Measurements from ENCODE around the gene ACBD4. TPM values are rescaled to one million over a fixed set of nuclear protein-coding genes. Genes with fewer than 3 reads are reported as not detected.

The ACBD4 gene
- total RNA-seq, 2 donors from 2014 or later, result 20.8 to 21.1 TPM

DNA sequence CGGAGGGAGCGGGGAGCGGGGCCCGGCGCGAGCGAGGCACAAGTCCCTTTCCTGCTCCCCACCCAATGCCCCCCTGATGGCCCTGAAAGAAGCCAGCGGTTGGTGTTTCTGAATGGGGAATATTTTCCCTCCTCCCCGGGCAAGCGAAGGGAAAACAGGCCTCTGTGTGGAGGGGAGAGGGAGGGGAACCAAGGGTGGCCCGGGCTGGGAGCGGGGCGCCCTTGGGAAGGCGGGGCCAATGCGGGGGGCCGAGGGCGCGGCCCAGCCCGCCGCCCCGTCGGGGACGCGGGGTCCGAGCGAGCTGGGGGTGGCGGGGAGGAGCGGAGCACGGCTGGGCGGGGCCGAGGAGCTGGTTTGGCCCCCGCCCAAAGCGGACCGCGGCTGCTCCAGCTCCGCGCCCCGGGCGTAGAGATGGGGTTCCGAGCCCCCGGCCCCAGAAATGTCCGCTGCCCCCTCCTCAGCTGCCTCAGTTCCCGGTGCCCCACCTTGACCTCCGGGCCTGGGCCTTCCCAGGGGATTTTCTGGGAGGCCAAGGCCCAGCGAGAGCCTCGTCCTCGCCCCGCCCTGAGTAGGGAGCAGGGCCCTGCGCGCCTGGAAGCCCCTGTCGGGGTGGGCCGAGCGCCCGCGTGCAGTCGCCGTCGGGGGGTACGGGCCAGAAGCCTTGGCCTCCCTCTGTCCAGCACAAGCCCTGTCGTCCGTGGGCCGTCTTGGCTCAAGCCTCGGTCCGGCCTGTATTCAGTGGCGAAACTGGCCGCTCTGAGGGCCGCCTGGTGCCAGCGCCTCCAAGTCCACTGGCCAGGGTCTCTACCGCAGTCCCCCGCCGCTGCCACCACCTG lies 8.9 kb downstream of the ACBD4 start:
- intact Hi-C loops (cut with DNase I), result no loop called here
- TF ChIP-seq, protein P1, sequence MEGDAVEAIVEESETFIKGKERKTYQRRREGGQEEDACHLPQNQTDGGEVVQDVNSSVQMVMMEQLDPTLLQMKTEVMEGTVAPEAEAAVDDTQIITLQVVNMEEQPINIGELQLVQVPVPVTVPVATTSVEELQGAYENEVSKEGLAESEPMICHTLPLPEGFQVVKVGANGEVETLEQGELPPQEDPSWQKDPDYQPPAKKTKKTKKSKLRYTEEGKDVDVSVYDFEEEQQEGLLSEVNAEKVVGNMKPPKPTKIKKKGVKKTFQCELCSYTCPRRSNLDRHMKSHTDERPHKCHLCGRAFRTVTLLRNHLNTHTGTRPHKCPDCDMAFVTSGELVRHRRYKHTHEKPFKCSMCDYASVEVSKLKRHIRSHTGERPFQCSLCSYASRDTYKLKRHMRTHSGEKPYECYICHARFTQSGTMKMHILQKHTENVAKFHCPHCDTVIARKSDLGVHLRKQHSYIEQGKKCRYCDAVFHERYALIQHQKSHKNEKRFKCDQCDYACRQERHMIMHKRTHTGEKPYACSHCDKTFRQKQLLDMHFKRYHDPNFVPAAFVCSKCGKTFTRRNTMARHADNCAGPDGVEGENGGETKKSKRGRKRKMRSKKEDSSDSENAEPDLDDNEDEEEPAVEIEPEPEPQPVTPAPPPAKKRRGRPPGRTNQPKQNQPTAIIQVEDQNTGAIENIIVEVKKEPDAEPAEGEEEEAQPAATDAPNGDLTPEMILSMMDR (IDR thresholded peaks at IDR 0.05), result no peak
- peak in 1 of 3 donors; percentile 12 for TF ChIP-seq POLR2A (IDR thresholded peaks at IDR 0.05)

DNA sequence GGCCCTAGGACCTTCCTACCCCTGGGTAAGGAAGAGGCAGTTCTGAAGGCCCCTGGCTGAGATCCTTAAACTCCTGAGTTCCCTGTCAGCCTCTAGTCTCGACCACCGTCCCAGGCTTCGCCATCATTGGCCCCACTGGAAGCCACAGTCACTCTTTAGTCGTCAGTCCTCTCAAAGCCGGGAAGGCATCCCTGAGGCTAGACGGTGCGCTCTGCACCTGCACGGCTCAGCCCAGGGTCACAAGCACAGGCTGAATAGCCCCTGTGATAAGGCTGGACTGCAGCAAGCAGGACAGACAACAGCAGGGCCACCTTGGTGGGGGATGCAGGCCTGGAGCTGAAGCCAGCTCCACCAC lies 9.5 kb downstream of the ACBD4 start:
- WGBS, 2 donors, result 54 to 62% methylated on average over 8 of the region's 8 CpGs
- no peaks in the 10 kb centered on the region for H3K27me3 ChIP-seq
- intact Hi-C loops (cut with DNase I), result no loop called here
- TF ChIP-seq, protein P1 (IDR thresholded peaks at IDR 0.05), result no peak
- TF ChIP-seq POLR2A (IDR thresholded peaks at IDR 0.05), result no peak
- no peaks in the 10 kb centered on the region for H3K9me3 ChIP-seq
- ATAC-seq (no peak), DNase-seq (no peak)
- H3K4me1 ChIP-seq, result peaks cover 39% of the 10 kb centered on the region
- peak overlapping the region in 3 of 4 donors; percentile 53 to 86 (median 78) for H3K27ac ChIP-seq
- H3K4me3 ChIP-seq, result no peak overlapping the region
- no peaks in the 10 kb centered on the region for H3K36me3 ChIP-seq (replicated peaks in 1 of 2; ENCODE audit: insufficient read depth in 1 of 2, low read depth in 2 of 2)

More for the DNA sequence above, 8.9 kb downstream of the ACBD4 start:
- H3K4me3 ChIP-seq, result no peak overlapping the region
- DNase-seq (peak in 3 of 4 donors; percentile 40 to 62 (median 52)), ATAC-seq (no peak)
- no peaks in the 10 kb centered on the region for H3K27me3 ChIP-seq
- H3K27ac ChIP-seq, result peak overlapping the region; percentile 20 to 86 (median 66)
- WGBS, 2 donors, result 21 to 29% methylated on average over 23 to 49 of the region's 71 CpGs
- H3K9me3 ChIP-seq, result no peaks in the 10 kb centered on the region
- peaks cover 39% of the 10 kb centered on the region for H3K4me1 ChIP-seq
- H3K36me3 ChIP-seq (replicated peaks in 1 of 2; ENCODE audit: insufficient read depth in 1 of 2, low read depth in 2 of 2), result no peaks in the 10 kb centered on the region

DNA sequence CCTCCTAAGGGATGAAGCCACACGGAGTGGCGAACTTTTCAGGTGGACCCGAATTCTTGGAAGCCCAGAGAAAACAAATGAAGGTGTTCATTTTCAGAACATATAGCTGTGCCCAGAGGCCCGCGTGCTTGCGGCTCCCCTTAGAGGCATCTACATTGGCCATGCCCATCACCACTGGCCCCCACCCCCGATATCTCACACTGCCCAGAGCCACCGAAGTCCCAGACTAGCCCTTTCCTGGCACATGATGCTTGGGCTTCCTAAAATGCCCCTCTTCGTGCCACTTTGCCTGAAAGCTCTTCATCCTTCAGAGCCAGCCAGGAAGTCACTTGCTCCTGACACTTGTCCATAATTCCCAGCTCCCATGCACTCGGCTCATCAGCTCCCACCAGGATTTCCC lies 10.7 kb downstream of the ACBD4 start:
- Histone ChIP-seq H3K4me3 (no peak overlapping the region), H3K27ac (peak overlapping the region; percentile 85 to 99 (median 98)), H3K27me3 (no peaks in the 10 kb centered on the region), H3K4me1 (peaks cover 46% of the 10 kb centered on the region), H3K9me3 (no peaks in the 10 kb centered on the region), H3K36me3 (replicated peaks in 1 of 2; ENCODE audit: insufficient read depth in 1 of 2, low read depth in 2 of 2) (no peaks in the 10 kb centered on the region)
- TF ChIP-seq, protein P1 (IDR thresholded peaks at IDR 0.05), result no peak
- 77 to 85% methylated on average over 9 to 10 of the region's 10 CpGs for WGBS, 2 donors
- ATAC-seq (no peak), DNase-seq (no peak)
- intact Hi-C loops (cut with DNase I), result no loop called here

DNA sequence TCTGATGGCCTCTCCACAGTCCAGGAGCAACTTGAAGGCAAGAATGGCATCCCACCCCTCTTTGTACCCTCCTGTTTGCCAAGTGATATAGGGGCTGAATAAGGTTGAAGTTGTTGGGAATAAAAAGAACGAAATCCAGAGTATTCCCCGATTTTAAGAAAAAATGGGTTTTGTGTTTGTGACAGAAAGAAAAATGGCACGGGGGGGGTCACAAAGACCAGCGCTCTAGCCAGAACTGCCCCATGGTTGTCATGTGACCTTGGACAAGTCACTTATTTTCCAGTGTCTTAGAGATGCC lies 11.1 kb downstream of the ACBD4 start:
- H3K4me1 ChIP-seq, result peaks cover 50% of the 10 kb centered on the region
- no peak for ATAC-seq

More for the DNA sequence above, 11.1 kb downstream of the ACBD4 start:
- no peaks in the 10 kb centered on the region for H3K36me3 ChIP-seq (replicated peaks in 1 of 2; ENCODE audit: insufficient read depth in 1 of 2, low read depth in 2 of 2)
- intact Hi-C loops (cut with DNase I), result no loop called here
- H3K4me3 ChIP-seq, result no peak overlapping the region
- no peak for TF ChIP-seq POLR2A (IDR thresholded peaks at IDR 0.05)
- TF ChIP-seq, protein P1 (IDR thresholded peaks at IDR 0.05), result no peak
- H3K9me3 ChIP-seq, result no peaks in the 10 kb centered on the region
- DNase-seq, result no peak
- peak overlapping the region; percentile 85 to 99 (median 98) for H3K27ac ChIP-seq
- H3K27me3 ChIP-seq, result no peaks in the 10 kb centered on the region
- 30 to 38% methylated on average over 4 of the region's 4 CpGs for WGBS, 2 donors

Data from body of pancreas (tissue), 4 donors.